IgD-negative memory B cell (primary cell): ENCODE measurements around the gene SIRT2. TPM values are rescaled to one million over a fixed set of nuclear protein-coding genes. Genes with fewer than 3 reads are reported as not detected.

Experiments
- H3K27ac Mint-ChIP-seq, 3 donors: one replicate each; pipeline ENCODE4 v1.8.0; 2020 to 2022; ENCODE audit warnings: mild to moderate bottlenecking in 3 of 3, mixed read lengths in 3 of 3, moderate library complexity in 1 of 3
- H3K27me3 Mint-ChIP-seq: one replicate; pipeline ENCODE4 v1.8.0; 2021; ENCODE audit warnings: mixed read lengths
- H3K36me3 Mint-ChIP-seq: one replicate; pipeline ENCODE4 v1.8.0; 2020; ENCODE audit warnings: mild to moderate bottlenecking, mixed read lengths
- H3K4me1 Mint-ChIP-seq, 3 donors: one replicate each; pipeline ENCODE4 v1.8.0; 2020 to 2022; ENCODE audit warnings: mixed read lengths in 3 of 3, mild to moderate bottlenecking in 1 of 3
- H3K4me3 Mint-ChIP-seq, 4 donors: one replicate each; pipeline ENCODE4 v1.8.0; 2020 to 2022; ENCODE audit warnings: mild to moderate bottlenecking in 4 of 4, mixed read lengths in 4 of 4, moderate library complexity in 3 of 4
- H3K9me3 Mint-ChIP-seq, 3 donors: one replicate each; pipeline ENCODE4 v1.8.0; 2020 to 2021; ENCODE audit warnings: mixed read lengths in 3 of 3, mild to moderate bottlenecking in 1 of 3
- polyA plus RNA-seq: library from polyadenylated mRNA; unstranded; fragments of 300-500 nt; fragmentation: Illumina TruSeq; gene quantifications from one replicate; pipeline ENCODE4 v1.2.3, GENCODE V29; 2021

SIRT2 gene
- polyA plus RNA-seq, 1 donor from 2014 or later, result 45.5 TPM

GRCh38 chr19:38852231-38853044, 47.0 kb downstream of the SIRT2 start:
- H3K9me3 Mint-ChIP-seq, result no peaks in the 10 kb centered on the region
- peak overlapping the region; percentile 92 to 99 (median 98) for H3K27ac Mint-ChIP-seq
- peak overlapping the region; percentile 73 to 99 (median 98) for H3K4me3 Mint-ChIP-seq
- peaks cover 2% of the 10 kb centered on the region for H3K36me3 Mint-ChIP-seq
- peaks cover 2% of the 10 kb centered on the region for H3K27me3 Mint-ChIP-seq
- H3K4me1 Mint-ChIP-seq, result peaks cover 20 to 35% (median 31%) of the 10 kb centered on the region in 3 donors

DNA sequence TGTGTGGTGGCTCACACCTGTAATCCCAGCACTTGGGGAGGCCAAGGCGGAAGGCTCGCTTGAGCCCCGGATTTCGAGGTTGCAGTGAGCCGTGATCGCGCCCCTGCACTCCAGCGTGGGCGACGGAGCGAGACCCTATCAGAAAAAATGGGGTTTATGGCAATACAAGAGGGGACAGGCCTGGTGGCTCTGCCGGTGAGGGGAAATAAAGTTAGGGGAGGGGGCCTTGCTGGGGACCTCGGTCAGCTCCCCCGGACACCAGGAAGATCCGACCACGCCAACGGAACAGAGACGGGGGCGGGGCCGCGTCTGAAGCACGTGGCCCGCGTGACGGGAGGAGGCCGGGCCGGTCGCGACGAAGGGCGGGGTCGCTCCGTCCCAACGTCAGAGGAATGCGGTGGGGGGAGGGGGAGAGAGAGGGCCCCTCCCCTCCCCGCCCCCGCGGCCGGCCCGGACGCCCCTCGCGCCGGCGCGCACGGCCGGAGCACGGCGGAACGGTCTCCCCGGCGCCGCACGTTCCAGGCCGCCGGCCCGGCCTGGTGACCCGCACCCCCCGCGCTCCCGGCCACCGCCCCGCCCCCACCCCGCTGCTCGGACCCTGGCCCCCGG, 47.7 kb downstream of the SIRT2 start:
- Mint-ChIP-seq H3K36me3 (peaks cover 2% of the 10 kb centered on the region), H3K4me1 (peaks cover 13 to 34% (median 26%) of the 10 kb centered on the region in 3 donors), H3K4me3 (peak overlapping the region; percentile 73 to 99 (median 96)), H3K27me3 (peaks cover 2% of the 10 kb centered on the region), H3K9me3 (no peaks in the 10 kb centered on the region), H3K27ac (peak overlapping the region; percentile 88 to 100 (median 99))

DNA sequence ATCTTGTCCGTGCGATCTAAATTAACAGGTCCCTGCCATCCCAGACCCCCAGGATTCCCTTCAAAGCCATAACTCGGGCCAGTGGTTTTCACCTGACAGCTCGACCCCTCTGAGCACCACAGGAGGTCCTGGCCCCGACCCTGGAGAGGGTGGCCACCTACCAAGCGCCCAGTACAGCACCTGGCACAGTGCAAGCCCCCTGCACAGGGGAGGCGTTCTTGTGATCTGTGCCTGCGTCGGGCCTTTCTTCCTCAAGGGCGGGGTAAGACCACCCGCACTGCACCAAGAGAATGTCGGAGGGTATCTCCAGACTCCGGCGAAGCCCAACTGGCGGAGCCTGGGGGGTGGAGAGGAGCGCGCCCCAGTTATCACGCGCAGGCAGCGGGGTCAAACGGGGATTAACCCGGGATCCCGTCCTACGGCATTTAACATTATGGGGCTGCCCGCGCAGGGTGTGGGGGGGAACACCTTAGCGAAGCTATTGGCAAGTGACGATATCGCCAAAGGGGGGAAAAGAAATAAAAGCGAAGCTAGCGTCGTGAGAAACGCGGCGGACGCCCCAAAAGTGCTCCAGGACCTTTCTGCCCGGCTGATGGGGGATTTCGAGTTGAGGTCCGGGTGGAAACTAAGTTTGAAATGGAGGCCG, 48.3 kb downstream of the SIRT2 start:
- Mint-ChIP-seq H3K4me1 (peaks cover 8 to 30% (median 27%) of the 10 kb centered on the region in 3 donors), H3K27ac (peak overlapping the region; percentile 88 to 100 (median 99)), H3K4me3 (peak overlapping the region; percentile 73 to 98 (median 94)), H3K27me3 (peaks cover 2% of the 10 kb centered on the region), H3K36me3 (peaks cover 2% of the 10 kb centered on the region), H3K9me3 (no peaks in the 10 kb centered on the region)

DNA sequence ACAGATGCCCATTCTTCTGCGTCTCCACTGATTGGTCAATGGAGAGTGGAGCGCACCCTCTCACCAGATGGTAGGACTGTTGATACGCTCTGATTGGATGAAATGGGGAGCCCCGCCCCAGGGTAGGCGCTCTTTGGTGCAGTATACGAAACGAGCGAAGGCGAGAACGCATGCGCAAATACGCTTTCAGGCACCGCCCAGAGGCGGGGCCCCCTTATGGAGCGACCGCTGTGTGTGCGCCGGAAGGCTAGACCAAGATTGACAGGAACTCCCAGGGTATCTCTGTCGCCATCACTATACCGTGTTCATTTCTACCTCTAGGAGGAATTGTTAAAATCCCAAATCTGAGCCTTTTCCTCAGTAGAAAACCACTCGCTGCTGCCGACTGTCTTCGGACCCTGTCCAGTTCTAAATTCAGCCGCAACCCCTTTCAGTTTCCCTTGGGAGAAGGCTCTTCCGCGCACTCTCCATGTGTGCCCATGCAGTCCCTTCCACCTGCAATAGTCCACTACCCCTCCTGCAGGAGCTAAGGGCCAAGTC, 48.9 kb downstream of the SIRT2 start:
- H3K9me3 Mint-ChIP-seq, result no peaks in the 10 kb centered on the region
- peaks cover 2% of the 10 kb centered on the region for H3K27me3 Mint-ChIP-seq
- peaks cover 2% of the 10 kb centered on the region for H3K36me3 Mint-ChIP-seq
- H3K4me1 Mint-ChIP-seq, result peaks cover 8 to 35% (median 32%) of the 10 kb centered on the region in 3 donors
- H3K4me3 Mint-ChIP-seq, result peak overlapping the region; percentile 73 to 98 (median 94)
- peak overlapping the region; percentile 88 to 100 (median 99) for H3K27ac Mint-ChIP-seq

GRCh38 chr19:38849860-38850435, 49.5 kb downstream of the SIRT2 start, which contains the start of gene HNRNPL:
Gene HNRNPL (minus strand): TSS chr19:38849986. CDS start chr19:38849966, 20 bp downstream.
- no peaks in the 10 kb centered on the region for H3K9me3 Mint-ChIP-seq

GRCh38 chr19:38849147-38849859, 50.1 kb downstream of the SIRT2 start:
- Mint-ChIP-seq H3K27ac (peak overlapping the region; percentile 88 to 100 (median 97)), H3K9me3 (no peaks in the 10 kb centered on the region), H3K4me1 (peaks cover 12 to 40% (median 36%) of the 10 kb centered on the region in 3 donors), H3K36me3 (peaks cover 3% of the 10 kb centered on the region), H3K27me3 (peaks cover 2% of the 10 kb centered on the region), H3K4me3 (peak overlapping the region; percentile 73 to 98 (median 94))

More at GRCh38 chr19:38849860-38850435, 49.5 kb downstream of the SIRT2 start, which contains the start of gene HNRNPL:
- Mint-ChIP-seq H3K27me3 (peaks cover 2% of the 10 kb centered on the region), H3K4me1 (peaks cover 8 to 38% (median 33%) of the 10 kb centered on the region in 3 donors), H3K27ac (peak within 1 kb of the TSS; percentile 88 to 100 (median 99)), H3K36me3 (peaks cover 2% of the 10 kb centered on the region), H3K4me3 (peak within 1 kb of the TSS; percentile 73 to 98 (median 94))

DNA sequence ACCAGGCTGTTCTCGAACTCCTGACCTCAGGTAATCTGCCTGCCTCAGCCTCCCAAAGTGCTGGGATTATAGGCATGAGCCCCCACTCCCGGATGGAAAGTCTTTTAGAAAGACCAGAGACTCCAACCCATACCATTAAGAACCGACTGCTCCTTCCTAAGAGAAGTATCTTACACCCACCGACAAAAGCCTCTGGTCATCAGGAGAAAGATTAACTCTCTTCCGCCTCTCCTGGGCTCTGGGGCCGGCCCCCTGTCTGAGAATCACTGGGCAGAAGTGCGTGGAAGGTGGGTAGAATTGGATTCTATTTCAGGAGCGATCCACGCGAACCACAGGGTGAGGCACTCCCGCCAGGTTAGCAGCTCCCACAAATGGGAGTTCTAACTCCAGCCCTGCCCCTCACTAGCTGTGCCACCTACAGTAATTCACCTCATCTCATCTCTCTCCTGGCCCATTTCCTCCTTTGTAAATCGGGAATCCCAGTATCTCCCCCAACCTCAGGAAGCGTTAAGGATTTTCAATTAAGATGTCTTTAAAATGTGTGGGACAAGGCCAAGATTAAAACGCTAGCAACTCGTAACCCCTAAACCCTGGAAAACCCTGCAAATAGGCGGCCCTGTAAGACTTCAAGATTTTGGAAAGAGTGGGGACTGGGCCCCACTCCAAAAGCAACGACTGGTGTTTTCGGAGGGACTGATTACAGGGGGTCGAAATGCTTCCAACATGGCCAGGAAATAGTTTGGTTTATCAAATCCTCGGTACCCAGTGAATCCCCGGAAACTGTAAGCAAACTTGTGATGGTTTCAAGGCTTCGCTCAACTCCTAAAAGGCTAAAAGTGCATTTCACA, 50.9 kb downstream of the SIRT2 start:
- peaks cover 6% of the 10 kb centered on the region for H3K36me3 Mint-ChIP-seq
- H3K4me1 Mint-ChIP-seq, result peaks cover 18 to 45% (median 40%) of the 10 kb centered on the region in 3 donors
- H3K9me3 Mint-ChIP-seq, result no peaks in the 10 kb centered on the region
- H3K27ac Mint-ChIP-seq, result peak overlapping the region; percentile 88 to 100 (median 97)
- peak overlapping the region; percentile 73 to 98 (median 94) for H3K4me3 Mint-ChIP-seq
- H3K27me3 Mint-ChIP-seq, result peaks cover 2% of the 10 kb centered on the region

GRCh38 chr19:38846097-38846496, 53.3 kb downstream of the SIRT2 start:
- Mint-ChIP-seq H3K27ac (peak overlapping the region in 2 of 3 donors; percentile 46 to 57), H3K9me3 (no peaks in the 10 kb centered on the region), H3K4me3 (peak overlapping the region in 1 of 4 donors; percentile 10), H3K27me3 (peaks cover 2% of the 10 kb centered on the region), H3K4me1 (peaks cover 20 to 55% (median 43%) of the 10 kb centered on the region in 3 donors), H3K36me3 (peaks cover 10% of the 10 kb centered on the region)

DNA sequence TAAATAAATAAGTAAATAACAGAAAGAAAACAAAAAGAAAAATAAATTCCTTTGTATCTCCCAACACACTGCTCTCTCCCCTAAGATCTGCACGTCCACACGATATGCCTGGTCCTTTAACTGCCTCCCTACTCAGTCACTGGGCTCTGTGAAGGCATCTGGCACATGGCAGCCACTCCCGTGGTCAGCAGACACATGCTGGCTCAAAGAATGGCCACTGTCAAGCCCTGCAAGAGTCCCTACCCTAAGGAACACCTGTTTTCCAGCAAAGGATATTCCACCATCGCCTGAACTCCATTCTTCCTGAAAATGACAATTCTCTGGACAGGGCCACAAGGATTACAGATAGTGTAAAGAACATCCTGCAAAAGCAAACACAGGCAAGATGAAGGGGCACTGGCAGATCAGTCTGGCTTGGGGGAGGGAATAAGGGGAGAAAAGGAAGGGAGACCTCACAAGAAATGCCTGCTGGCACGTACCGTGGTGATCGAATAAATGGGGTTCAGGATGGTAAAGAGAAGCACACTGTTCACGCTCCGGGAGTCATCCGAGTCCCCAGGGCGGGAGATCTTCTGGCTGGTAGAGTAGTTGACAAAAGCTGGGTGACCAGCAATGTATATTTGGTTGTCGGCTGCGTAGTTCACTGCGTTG, 53.9 kb downstream of the SIRT2 start:
- Mint-ChIP-seq H3K9me3 (no peaks in the 10 kb centered on the region), H3K4me3 (peak overlapping the region in 1 of 4 donors; percentile 63), H3K27me3 (peaks cover 2% of the 10 kb centered on the region), H3K36me3 (peaks cover 10% of the 10 kb centered on the region), H3K4me1 (peaks cover 20 to 56% (median 41%) of the 10 kb centered on the region in 3 donors), H3K27ac (peak overlapping the region in 2 of 3 donors; percentile 46 to 57)

GRCh38 chr19:38844093-38844686, 55.2 kb downstream of the SIRT2 start:
- peaks cover 10% of the 10 kb centered on the region for H3K36me3 Mint-ChIP-seq
- no peaks in the 10 kb centered on the region for H3K9me3 Mint-ChIP-seq
- H3K27ac Mint-ChIP-seq, result peak overlapping the region in 2 of 3 donors; percentile 47 to 71
- no peaks in the 10 kb centered on the region for H3K27me3 Mint-ChIP-seq
- peak overlapping the region in 3 of 4 donors; percentile 4 to 87 (median 30) for H3K4me3 Mint-ChIP-seq
- peaks cover 20 to 56% (median 41%) of the 10 kb centered on the region in 3 donors for H3K4me1 Mint-ChIP-seq

DNA sequence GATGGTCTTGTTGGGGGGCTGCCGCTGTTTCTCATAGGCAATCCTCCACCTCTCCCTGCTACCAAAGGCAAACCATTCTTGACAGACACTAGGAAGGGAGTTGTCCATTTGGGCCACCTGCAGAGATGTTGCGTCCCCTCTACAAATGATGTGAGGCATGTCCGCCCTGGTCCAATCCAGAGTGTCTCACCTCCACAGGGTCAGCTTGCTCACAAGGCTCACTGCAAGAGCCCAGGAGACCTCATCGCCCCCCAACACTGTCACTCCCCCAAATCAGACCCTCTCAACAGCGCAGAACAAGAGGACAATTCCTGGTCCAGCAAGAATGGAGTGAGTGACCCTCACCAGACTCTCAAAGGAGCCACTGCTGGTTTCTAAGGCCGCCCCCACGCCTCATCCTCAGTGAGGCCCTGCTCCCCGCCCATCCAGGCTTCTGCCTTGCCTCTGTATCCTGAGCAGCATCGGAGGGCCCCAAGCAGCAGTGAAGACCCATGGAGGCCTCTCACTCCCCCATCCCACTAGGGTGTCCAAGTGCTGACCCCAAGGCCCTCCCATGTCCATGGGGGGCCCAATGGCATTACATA, 56.2 kb downstream of the SIRT2 start:
- Mint-ChIP-seq H3K27me3 (no peaks in the 10 kb centered on the region), H3K36me3 (peaks cover 8% of the 10 kb centered on the region), H3K9me3 (no peaks in the 10 kb centered on the region), H3K4me1 (peaks cover 16 to 49% (median 34%) of the 10 kb centered on the region in 3 donors), H3K4me3 (peak overlapping the region in 3 of 4 donors; percentile 4 to 68 (median 43)), H3K27ac (peak overlapping the region in 2 of 3 donors; percentile 47 to 71)
